ENCODE measurements around the gene NEGR1. TPM values are rescaled to one million over a fixed set of nuclear protein-coding genes. Genes with fewer than 3 reads are reported as not detected.

Gene NEGR1
- total RNA-seq, 2 experiments from 2014 or later: not detected

DNA sequence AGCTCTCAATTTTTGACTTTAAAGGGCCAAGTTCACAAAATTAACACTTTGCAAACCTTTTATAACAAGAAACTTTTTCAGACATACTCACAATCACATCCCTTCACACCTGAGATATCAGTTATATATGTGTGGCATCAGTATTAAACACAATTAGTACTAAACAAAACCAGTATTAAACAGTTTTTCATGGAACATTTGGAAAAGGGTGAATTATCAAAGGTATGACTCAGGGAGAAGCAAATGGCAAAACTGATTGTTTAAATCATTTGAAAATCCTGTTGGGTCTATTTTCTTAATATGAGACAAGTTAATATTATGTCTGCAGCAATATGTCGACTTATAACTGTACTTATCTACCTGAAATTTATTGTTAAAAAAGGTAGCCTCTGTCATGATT is 587.3 kb downstream of the NEGR1 start:
- ChIA-PET POLR2A (interaction anchor here (0.6 to 0.7 kb wide), 2 partner anchors 22 to 327 kb away, joined by 3 read pairs; no protein-coding TSS in a partner anchor), CTCF (ENCODE audit: unreplicated experiment) (no interaction called here)
- Histone ChIP-seq H3K4me2 (ENCODE audit: low read length) (no peak overlapping the region), H3K36me3 (ENCODE audit: insufficient read depth, low read length) (no peaks in the 10 kb centered on the region), H3K4me3 (ENCODE audit: low read depth, low read length, poor library complexity, severe bottlenecking) (no peak overlapping the region), H3K9me2 (ENCODE audit: insufficient read depth, low read length) (no peaks in the 10 kb centered on the region), H3K79me2 (ENCODE audit: insufficient read depth, low read depth, low read length) (no peaks in the 10 kb centered on the region), H3K4me1 (ENCODE audit: insufficient read depth, low read length, poor library complexity, severe bottlenecking) (no peaks in the 10 kb centered on the region), H2AFZ (ENCODE audit: low read length) (no peak overlapping the region), H3K27ac (ENCODE audit: low read depth, low read length, poor library complexity, severe bottlenecking) (no peak overlapping the region), H3K9me3 (ENCODE audit: low read length) (no peaks in the 10 kb centered on the region), H4K20me1 (ENCODE audit: insufficient read depth, low read length) (no peaks in the 10 kb centered on the region)
- no peak for DNase-seq (ENCODE audit: low spot score)
- BruUV-seq (replicated peaks): no TSS peak
- TF ChIP-seq, protein P1, sequence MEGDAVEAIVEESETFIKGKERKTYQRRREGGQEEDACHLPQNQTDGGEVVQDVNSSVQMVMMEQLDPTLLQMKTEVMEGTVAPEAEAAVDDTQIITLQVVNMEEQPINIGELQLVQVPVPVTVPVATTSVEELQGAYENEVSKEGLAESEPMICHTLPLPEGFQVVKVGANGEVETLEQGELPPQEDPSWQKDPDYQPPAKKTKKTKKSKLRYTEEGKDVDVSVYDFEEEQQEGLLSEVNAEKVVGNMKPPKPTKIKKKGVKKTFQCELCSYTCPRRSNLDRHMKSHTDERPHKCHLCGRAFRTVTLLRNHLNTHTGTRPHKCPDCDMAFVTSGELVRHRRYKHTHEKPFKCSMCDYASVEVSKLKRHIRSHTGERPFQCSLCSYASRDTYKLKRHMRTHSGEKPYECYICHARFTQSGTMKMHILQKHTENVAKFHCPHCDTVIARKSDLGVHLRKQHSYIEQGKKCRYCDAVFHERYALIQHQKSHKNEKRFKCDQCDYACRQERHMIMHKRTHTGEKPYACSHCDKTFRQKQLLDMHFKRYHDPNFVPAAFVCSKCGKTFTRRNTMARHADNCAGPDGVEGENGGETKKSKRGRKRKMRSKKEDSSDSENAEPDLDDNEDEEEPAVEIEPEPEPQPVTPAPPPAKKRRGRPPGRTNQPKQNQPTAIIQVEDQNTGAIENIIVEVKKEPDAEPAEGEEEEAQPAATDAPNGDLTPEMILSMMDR (conservative IDR thresholded peaks at IDR 0.05; ENCODE audit: low read length): no peak
- no peak for TF ChIP-seq EZH2phosphoT487 (IDR thresholded peaks at IDR 0.05; ENCODE audit: borderline replicate concordance, low read depth, low read length)
- intact Hi-C loops (cut with micrococcal nuclease; ENCODE audit: unreplicated experiment): no loop called here

DNA sequence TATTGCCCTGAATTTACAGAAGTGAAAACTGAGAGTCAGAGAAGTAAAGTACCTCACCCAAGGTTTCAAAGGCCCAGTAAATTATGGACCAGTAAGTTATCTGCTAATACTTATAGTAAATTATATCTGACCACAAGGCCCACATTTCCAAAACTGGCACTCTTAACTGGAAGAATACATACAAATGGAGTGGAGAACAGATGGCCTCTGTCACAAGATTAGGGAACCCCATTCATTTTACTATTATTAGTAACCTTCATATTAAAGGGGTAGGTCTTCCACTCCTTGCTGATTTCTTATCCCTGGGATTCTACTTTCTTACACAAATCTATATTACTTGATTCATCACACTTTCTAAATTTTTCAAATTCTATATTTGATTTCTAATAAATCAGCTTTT is 588.8 kb downstream of the NEGR1 start:
- Histone ChIP-seq H2AFZ (ENCODE audit: low read length) (no peak overlapping the region), H4K20me1 (ENCODE audit: insufficient read depth, low read length) (no peaks in the 10 kb centered on the region), H3K9me3 (ENCODE audit: low read length) (no peaks in the 10 kb centered on the region), H3K79me2 (ENCODE audit: insufficient read depth, low read depth, low read length) (no peaks in the 10 kb centered on the region), H3K27ac (ENCODE audit: low read depth, low read length, poor library complexity, severe bottlenecking) (no peak overlapping the region), H3K9me2 (ENCODE audit: insufficient read depth, low read length) (no peaks in the 10 kb centered on the region), H3K4me2 (ENCODE audit: low read length) (no peak overlapping the region), H3K4me1 (ENCODE audit: insufficient read depth, low read length, poor library complexity, severe bottlenecking) (no peaks in the 10 kb centered on the region), H3K36me3 (ENCODE audit: insufficient read depth, low read length) (no peaks in the 10 kb centered on the region), H3K4me3 (ENCODE audit: low read depth, low read length, poor library complexity, severe bottlenecking) (no peak overlapping the region)
- DNase-seq (ENCODE audit: low spot score): no peak
- BruUV-seq (replicated peaks): no TSS peak
- intact Hi-C loops (cut with micrococcal nuclease; ENCODE audit: unreplicated experiment): no loop called here
- no peak for TF ChIP-seq EZH2phosphoT487 (IDR thresholded peaks at IDR 0.05; ENCODE audit: borderline replicate concordance, low read depth, low read length)
- TF ChIP-seq, protein P1 (conservative IDR thresholded peaks at IDR 0.05; ENCODE audit: low read length): no peak
- POLR2A ChIA-PET: interaction anchor here (1.1 kb wide), 1 partner anchor 25 kb away, joined by 4 read pairs; no protein-coding TSS in a partner anchor
- CTCF ChIA-PET (ENCODE audit: unreplicated experiment): no interaction called here

DNA sequence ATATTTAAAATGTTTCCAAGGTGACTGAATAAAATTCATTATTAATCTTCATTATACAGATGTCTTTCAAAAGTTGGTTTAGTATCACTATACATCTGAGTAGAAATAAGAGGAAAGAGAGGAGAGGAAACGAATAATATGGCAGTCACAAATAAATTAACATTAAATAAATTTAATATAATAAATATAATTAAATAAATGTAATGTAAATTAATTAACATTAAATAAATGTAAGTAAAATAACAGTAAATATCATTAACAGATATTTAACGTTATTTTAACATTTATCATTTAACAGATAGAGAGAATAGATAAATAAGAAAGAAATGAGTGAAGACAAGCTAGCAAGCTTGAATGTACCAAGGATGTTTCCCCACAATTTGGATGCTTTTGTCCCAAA is 592.7 kb downstream of the NEGR1 start:
- H3K9me2 ChIP-seq (ENCODE audit: insufficient read depth, low read length): no peaks in the 10 kb centered on the region
- H2AFZ ChIP-seq (ENCODE audit: low read length): no peak overlapping the region
- H3K36me3 ChIP-seq (ENCODE audit: insufficient read depth, low read length): no peaks in the 10 kb centered on the region
- H4K20me1 ChIP-seq (ENCODE audit: insufficient read depth, low read length): no peaks in the 10 kb centered on the region
- H3K4me2 ChIP-seq (ENCODE audit: low read length): no peak overlapping the region
- no peaks in the 10 kb centered on the region for H3K79me2 ChIP-seq (ENCODE audit: insufficient read depth, low read depth, low read length)
- POLR2A ChIA-PET: no interaction called here
- H3K4me1 ChIP-seq (ENCODE audit: insufficient read depth, low read length, poor library complexity, severe bottlenecking): no peaks in the 10 kb centered on the region
- BruUV-seq (replicated peaks): no TSS peak
- intact Hi-C loops (cut with micrococcal nuclease; ENCODE audit: unreplicated experiment): no loop called here
- CTCF ChIA-PET (ENCODE audit: unreplicated experiment): no interaction called here
- DNase-seq (ENCODE audit: low spot score): no peak
- TF ChIP-seq EZH2phosphoT487 (IDR thresholded peaks at IDR 0.05; ENCODE audit: borderline replicate concordance, low read depth, low read length): no peak
- TF ChIP-seq, protein P1 (conservative IDR thresholded peaks at IDR 0.05; ENCODE audit: low read length): no peak
- H3K4me3 ChIP-seq (ENCODE audit: low read depth, low read length, poor library complexity, severe bottlenecking): no peak overlapping the region
- H3K27ac ChIP-seq (ENCODE audit: low read depth, low read length, poor library complexity, severe bottlenecking): no peak overlapping the region
- no peaks in the 10 kb centered on the region for H3K9me3 ChIP-seq (ENCODE audit: low read length)

Measured in OCI-LY7 (cell line).